ENCODE data around the gene EPHA7. TPM values are rescaled to one million over a fixed set of nuclear protein-coding genes. Genes with fewer than 3 reads are reported as not detected.

Gene EPHA7
- total RNA-seq, 6 experiments from 2014 or later: 0.03 TPM; not detected in 5

DNA sequence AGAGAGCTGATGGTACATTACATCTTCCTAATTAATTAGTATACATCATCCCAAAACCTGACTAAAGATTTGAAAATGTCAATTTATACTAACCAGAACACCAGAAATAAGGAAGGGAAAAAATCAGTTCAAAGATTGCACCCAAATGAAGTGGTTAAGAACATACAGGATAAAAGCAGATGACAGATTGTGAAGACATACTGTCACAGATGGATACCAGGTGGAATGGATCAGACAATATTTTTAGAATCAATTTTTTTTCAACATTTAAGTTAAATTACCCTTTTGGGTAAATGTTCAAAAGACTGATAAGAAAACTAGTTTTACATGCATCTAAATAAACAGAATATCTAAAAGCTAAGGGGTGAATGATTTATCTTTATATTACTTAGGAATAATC, 47.6 kb downstream of the EPHA7 start:
- no peaks in the 10 kb centered on the region for H3K4me1 Mint-ChIP-seq (ENCODE audit: low read depth)
- H3K4me3 Mint-ChIP-seq: no peak overlapping the region
- no peaks in the 10 kb centered on the region for H3K27me3 Mint-ChIP-seq (ENCODE audit: insufficient read depth)
- H3K36me3 Mint-ChIP-seq (ENCODE audit: low read depth): no peaks in the 10 kb centered on the region
- TF ChIP-seq CTCF (IDR thresholded peaks at IDR 0.05): no peak
- peaks cover 20% of the 10 kb centered on the region for H3K9me3 Mint-ChIP-seq
- H3K27ac Mint-ChIP-seq: no peak overlapping the region
- no peak for DNase-seq

DNA sequence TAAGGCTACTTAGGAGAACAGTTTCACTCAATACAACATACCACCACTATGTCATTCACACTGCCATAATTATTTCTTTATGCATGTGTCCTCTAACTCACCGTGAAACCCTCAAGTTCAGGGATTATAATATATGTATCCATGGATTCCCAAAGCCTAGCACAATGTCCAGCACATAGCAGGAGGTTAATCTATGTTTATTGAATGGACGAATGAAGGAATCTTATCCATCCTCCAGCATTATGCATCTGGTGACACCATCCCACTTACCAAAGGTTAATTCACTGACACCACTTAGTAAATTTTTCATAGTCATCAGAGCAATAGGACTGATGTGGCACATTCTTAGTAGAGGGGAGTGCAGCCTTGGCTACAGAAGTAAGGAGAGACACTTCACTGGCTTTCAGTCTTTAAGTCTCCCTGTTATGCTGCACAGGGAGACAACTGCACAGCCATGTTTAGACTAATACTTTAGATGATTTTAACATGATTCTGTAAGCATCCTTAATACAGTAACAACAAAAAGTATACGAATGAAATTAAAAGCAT, 49.7 kb downstream of the EPHA7 start:
- Mint-ChIP-seq H3K27me3 (ENCODE audit: insufficient read depth) (no peaks in the 10 kb centered on the region), H3K36me3 (ENCODE audit: low read depth) (no peaks in the 10 kb centered on the region), H3K4me1 (ENCODE audit: low read depth) (no peaks in the 10 kb centered on the region), H3K27ac (no peak overlapping the region), H3K9me3 (peaks cover 9% of the 10 kb centered on the region; the same call in 1 of the 2 replicates), H3K4me3 (no peak overlapping the region)
- no peak for TF ChIP-seq CTCF (IDR thresholded peaks at IDR 0.05)
- no peak for DNase-seq

DNA sequence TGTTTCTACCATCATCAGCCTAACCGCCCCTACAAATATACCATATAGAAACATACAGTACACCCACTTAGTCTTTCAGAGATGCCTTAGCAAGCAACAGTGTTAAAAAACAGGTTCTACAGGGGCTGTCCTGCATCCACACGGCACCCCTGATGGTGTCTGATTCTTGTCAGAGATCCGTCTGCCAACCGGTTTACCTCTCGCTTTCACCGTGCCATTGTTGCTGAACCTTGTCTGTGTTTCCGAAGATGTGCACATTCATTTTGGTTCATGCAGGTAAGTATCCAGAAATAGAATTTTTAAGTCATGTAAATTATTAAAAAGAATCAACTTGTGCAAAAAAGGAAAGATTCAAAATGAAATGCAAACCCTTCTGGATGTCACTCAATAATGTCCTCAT, 52.9 kb downstream of the EPHA7 start:
- no peak for TF ChIP-seq CTCF (IDR thresholded peaks at IDR 0.05)
- Mint-ChIP-seq H3K36me3 (ENCODE audit: low read depth) (no peaks in the 10 kb centered on the region), H3K4me1 (ENCODE audit: low read depth) (no peaks in the 10 kb centered on the region), H3K27ac (no peak overlapping the region), H3K27me3 (ENCODE audit: insufficient read depth) (no peaks in the 10 kb centered on the region), H3K4me3 (no peak overlapping the region), H3K9me3 (peaks cover 14% of the 10 kb centered on the region; the same call in 1 of the 2 replicates)
- DNase-seq: no peak

- no peaks in the 10 kb centered on the region for H3K36me3 Mint-ChIP-seq (ENCODE audit: low read depth)
- TF ChIP-seq CTCF (IDR thresholded peaks at IDR 0.05): no peak
- no peak overlapping the region for H3K4me3 Mint-ChIP-seq
- no peak for DNase-seq
- no peak overlapping the region for H3K27ac Mint-ChIP-seq
- no peaks in the 10 kb centered on the region for H3K4me1 Mint-ChIP-seq (ENCODE audit: low read depth)
- peaks cover 14% of the 10 kb centered on the region; the same call in 1 of the 2 replicates for H3K9me3 Mint-ChIP-seq
- no peaks in the 10 kb centered on the region for H3K27me3 Mint-ChIP-seq (ENCODE audit: insufficient read depth)
Measured at GRCh38 chr6:93365445-93365844, 53.9 kb downstream of the EPHA7 start.

DNA sequence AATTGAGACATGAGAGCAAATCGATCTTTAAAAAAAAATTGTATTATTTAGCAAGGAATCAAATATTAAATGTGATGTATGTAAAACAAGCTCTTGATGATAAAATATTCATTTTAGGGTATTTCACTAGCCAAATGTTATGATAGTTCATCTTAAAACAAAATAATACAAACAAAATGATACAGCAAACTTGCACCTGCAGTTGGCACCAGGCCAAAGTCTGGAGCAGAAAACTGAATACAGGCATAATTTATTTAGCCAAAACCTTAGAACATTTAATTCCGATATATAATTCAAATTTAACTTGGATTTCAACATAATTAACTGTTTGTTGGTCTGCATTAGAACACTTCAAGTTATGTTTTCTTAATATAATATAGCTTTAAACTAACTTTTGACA, 60.9 kb downstream of the EPHA7 start:
- TF ChIP-seq CTCF (IDR thresholded peaks at IDR 0.05): no peak
- Mint-ChIP-seq H3K27me3 (ENCODE audit: insufficient read depth) (no peaks in the 10 kb centered on the region), H3K9me3 (peaks cover 24% of the 10 kb centered on the region), H3K4me3 (no peak overlapping the region), H3K36me3 (ENCODE audit: low read depth) (no peaks in the 10 kb centered on the region), H3K27ac (no peak overlapping the region), H3K4me1 (ENCODE audit: low read depth) (no peaks in the 10 kb centered on the region)
- no peak for DNase-seq

- DNase-seq: no peak
- no peak overlapping the region for H3K27ac Mint-ChIP-seq
- H3K36me3 Mint-ChIP-seq (ENCODE audit: low read depth): no peaks in the 10 kb centered on the region
- no peaks in the 10 kb centered on the region for H3K4me1 Mint-ChIP-seq (ENCODE audit: low read depth)
- TF ChIP-seq CTCF (IDR thresholded peaks at IDR 0.05): no peak
- H3K27me3 Mint-ChIP-seq (ENCODE audit: insufficient read depth): no peaks in the 10 kb centered on the region
- H3K4me3 Mint-ChIP-seq: no peak overlapping the region
- H3K9me3 Mint-ChIP-seq: peaks cover 30% of the 10 kb centered on the region
Measured at GRCh38 chr6:93352604-93353003, 66.8 kb downstream of the EPHA7 start.
